Osteoblast (primary cell): ENCODE measurements around the gene MEGF10. TPM values are rescaled to one million over a fixed set of nuclear protein-coding genes. Genes with fewer than 3 reads are reported as not detected.

Experiments used
- DNase-seq: peaks from one replicate; pipeline ENCODE4 v3.0.0; 2011; ENCODE audit warnings: low spot score, mixed read lengths; ENCODE audit not compliant: insufficient read length; ENCODE audit errors: missing footprints
- H2AFZ ChIP-seq: 2 replicates; pipeline ENCODE4 v1.6.0; 2011; ENCODE audit warnings: mild to moderate bottlenecking, low read length
- H3K27ac ChIP-seq: 2 replicates; pipeline ENCODE4 v1.5.1; 2011; ENCODE audit warnings: mild to moderate bottlenecking, low read depth, low read length, moderate library complexity
- H3K27me3 ChIP-seq: 2 replicates; pipeline ENCODE4 v1.6.0; 2012; ENCODE audit warnings: mild to moderate bottlenecking, control low read depth, inconsistent platforms, low read length, moderate library complexity; ENCODE audit not compliant: insufficient read depth
- H3K36me3 ChIP-seq: 2 replicates; pipeline ENCODE4 v1.5.1; 2011; ENCODE audit warnings: mild to moderate bottlenecking, low read length, control low read depth, moderate library complexity; ENCODE audit not compliant: insufficient read depth
- H3K4me1 ChIP-seq: 2 replicates; pipeline ENCODE4 v1.5.1; 2011; ENCODE audit warnings: mild to moderate bottlenecking, low read length, control low read depth, moderate library complexity; ENCODE audit not compliant: insufficient read depth
- H3K4me2 ChIP-seq: 2 replicates; pipeline ENCODE4 v1.6.0; 2011; ENCODE audit warnings: mild to moderate bottlenecking, low read length; ENCODE audit not compliant: insufficient read depth
- H3K4me3 ChIP-seq: fragments of 200-600 bp; sonication (generic); 3 replicates; pipeline ENCODE4 v1.5.1; 2012; ENCODE audit warnings: mild to moderate bottlenecking, low read length, inconsistent platforms; ENCODE audit not compliant: insufficient read depth
- H3K79me2 ChIP-seq: 2 replicates; pipeline ENCODE4 v1.6.0; 2012; ENCODE audit warnings: mild to moderate bottlenecking, low read length, control low read depth, inconsistent platforms; ENCODE audit not compliant: insufficient read depth
- H3K9me3 ChIP-seq: 2 replicates; pipeline ENCODE4 v1.5.1; 2011; ENCODE audit warnings: low read depth, low read length, control low read depth
- H4K20me1 ChIP-seq: 2 replicates; pipeline ENCODE4 v1.6.0; 2012; ENCODE audit warnings: mild to moderate bottlenecking, low read length, control low read depth; ENCODE audit not compliant: insufficient read depth
- CTCF ChIP-seq: IDR thresholded peaks from 2 replicates; pipeline ENCODE4 v1.5.1; 2011; ENCODE audit warnings: mild to moderate bottlenecking, low read depth, low read length, moderate library complexity; ENCODE audit errors: extremely low read depth
- total RNA-seq: library from RNA; depleted of rRNA; stranded (reverse); fragments of >200 nt; gene quantifications from 2 replicates; pipeline ENCODE4 v1.2.3, GENCODE V29; 2012

Gene MEGF10
- total RNA-seq, 1 donor = 1.4 TPM

GRCh38 chr5:127451096-127451495 lies 160.5 kb downstream of the MEGF10 start:
- peaks cover 5% of the 10 kb centered on the region for H3K4me1 ChIP-seq
- no peaks in the 10 kb centered on the region for H4K20me1 ChIP-seq
- H3K36me3 ChIP-seq = no peaks in the 10 kb centered on the region
- no peak overlapping the region for H3K4me2 ChIP-seq
- no peaks in the 10 kb centered on the region for H3K9me3 ChIP-seq
- no peak overlapping the region for H2AFZ ChIP-seq
- no peaks in the 10 kb centered on the region for H3K27me3 ChIP-seq
- H3K27ac ChIP-seq = no peak overlapping the region
- H3K4me3 ChIP-seq = no peak overlapping the region
- H3K79me2 ChIP-seq = no peaks in the 10 kb centered on the region
- DNase-seq = no peak
- no peak for TF ChIP-seq CTCF

GRCh38 chr5:127452626-127453025 lies 162.0 kb downstream of the MEGF10 start:
- Histone ChIP-seq H2AFZ (no peak overlapping the region), H4K20me1 (no peaks in the 10 kb centered on the region), H3K27me3 (no peaks in the 10 kb centered on the region), H3K4me3 (no peak overlapping the region), H3K27ac (no peak overlapping the region), H3K9me3 (no peaks in the 10 kb centered on the region), H3K36me3 (no peaks in the 10 kb centered on the region), H3K4me1 (peaks cover 2% of the 10 kb centered on the region), H3K79me2 (no peaks in the 10 kb centered on the region), H3K4me2 (no peak overlapping the region)
- no peak for TF ChIP-seq CTCF
- no peak for DNase-seq

GRCh38 chr5:127471211-127471610 lies 180.6 kb downstream of the MEGF10 start:
- Histone ChIP-seq H3K79me2 (no peaks in the 10 kb centered on the region), H3K4me2 (no peak overlapping the region), H3K27ac (no peak overlapping the region), H2AFZ (no peak overlapping the region), H4K20me1 (no peaks in the 10 kb centered on the region), H3K27me3 (peaks cover 4% of the 10 kb centered on the region), H3K4me1 (no peaks in the 10 kb centered on the region), H3K4me3 (no peak overlapping the region), H3K36me3 (no peaks in the 10 kb centered on the region), H3K9me3 (no peaks in the 10 kb centered on the region)
- DNase-seq = no peak
- TF ChIP-seq CTCF = no peak

GRCh38 chr5:127472700-127473099 lies 182.1 kb downstream of the MEGF10 start:
- H2AFZ ChIP-seq = no peak overlapping the region
- no peak for TF ChIP-seq CTCF
- no peak overlapping the region for H3K4me3 ChIP-seq
- H3K79me2 ChIP-seq = no peaks in the 10 kb centered on the region
- peaks cover 4% of the 10 kb centered on the region for H3K27me3 ChIP-seq
- H3K36me3 ChIP-seq = no peaks in the 10 kb centered on the region
- no peaks in the 10 kb centered on the region for H4K20me1 ChIP-seq
- H3K9me3 ChIP-seq = no peaks in the 10 kb centered on the region
- H3K27ac ChIP-seq = no peak overlapping the region
- DNase-seq = no peak
- H3K4me1 ChIP-seq = no peaks in the 10 kb centered on the region
- no peak overlapping the region for H3K4me2 ChIP-seq
